IPS-NIHi11 (cell line): Measurements from ENCODE around the gene TSPAN11.
"Not testable (repeated sequence)": the region's sequence is repeated elsewhere in the genome, so short reads cannot be mapped to it uniquely, and the experiment has no call there.

Experiments
- DNase-seq: peaks from one replicate; pipeline ENCODE4 v3.0.0; 2012; ENCODE audit warnings: mixed read lengths, low spot score

The TSPAN11 gene

DNA sequence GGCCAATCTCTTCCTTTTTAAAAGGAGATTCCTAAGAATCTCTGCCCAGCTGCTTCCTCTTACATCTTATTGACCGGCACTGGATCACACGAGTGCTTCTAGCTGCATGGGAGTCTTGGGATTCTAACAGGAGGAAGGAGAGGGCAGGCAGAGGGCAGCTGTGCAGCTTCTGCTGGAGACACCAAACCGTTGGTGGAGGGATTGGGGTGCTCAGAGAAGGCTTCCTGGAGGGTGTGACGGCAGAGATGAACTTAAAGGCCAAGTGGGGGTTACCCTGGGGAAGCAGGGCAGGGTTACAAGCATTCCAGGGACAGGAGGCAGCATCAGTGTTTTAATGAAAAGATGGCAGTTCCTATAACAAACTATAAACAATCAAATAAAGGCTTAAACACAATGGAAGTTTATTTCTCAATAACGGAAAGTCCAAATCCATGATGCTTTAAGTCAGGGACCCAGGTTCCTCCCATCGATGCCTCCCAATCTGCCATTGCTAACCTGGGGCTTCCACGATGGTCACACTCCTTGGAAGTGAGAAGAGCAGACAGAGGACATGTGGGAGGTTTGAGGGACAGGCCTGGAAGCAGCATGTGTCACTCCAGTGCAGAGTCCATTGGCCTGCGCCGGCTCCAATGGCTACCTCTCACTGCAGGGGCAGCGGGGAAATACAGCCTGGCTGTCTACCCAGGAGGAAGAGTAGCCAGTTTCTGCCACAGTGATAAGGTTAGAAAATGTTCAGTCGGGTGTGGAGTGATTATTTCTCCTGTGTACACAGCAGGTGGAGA, 94.0 kb downstream of the TSPAN11 start:
- DNase-seq = no peak

DNA sequence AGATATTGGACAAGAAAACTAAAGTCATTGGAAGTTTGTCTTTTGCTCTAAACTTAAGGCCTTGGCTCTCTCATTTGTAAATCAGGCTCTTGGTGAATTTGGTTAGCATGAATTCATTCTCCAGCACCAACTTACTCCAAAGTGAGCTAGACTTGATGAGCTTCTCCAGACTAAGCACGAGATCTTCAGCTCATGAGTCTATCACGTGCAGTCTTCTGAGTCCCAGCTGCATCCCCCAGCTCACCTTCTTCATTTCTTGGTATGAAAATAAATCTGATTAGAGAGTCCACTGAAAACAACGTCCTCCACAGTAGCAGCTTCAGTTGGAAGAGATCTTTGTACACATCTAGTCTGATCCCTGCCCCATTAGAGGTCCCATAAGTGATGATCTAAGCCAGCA, 94.6 kb downstream of the TSPAN11 start:
- no peak for DNase-seq

DNA sequence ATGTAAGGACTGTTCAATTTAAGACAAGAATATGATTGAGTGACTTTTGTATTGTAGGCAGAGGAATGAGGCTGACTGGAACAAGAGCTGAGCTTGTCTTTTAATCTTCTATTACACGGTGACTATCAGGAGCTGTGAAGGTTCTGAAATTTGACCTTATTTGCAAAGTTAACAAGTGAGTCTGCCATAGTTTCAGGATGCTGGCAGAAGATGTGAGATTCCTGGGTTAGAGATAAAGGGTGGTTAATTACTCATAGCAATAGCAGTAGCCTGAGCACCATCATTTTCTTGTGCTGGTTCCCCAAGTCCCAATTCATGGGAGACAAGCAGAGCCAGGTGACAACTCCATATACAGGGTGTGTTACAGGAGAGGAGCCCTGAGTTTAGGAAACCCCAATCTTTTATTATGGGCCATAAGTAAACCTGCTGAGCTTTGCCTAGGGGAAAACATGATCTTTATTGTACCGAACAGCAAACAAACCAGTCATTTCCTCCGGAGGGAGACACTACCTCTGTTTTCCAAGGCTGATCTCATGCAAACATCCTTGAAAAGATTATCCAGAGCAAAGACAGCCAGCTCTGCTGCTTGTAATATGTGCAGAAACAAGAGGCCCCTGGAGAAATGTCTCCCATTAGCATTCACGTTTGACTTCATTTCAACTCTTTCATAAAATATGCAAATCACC, 95.4 kb downstream of the TSPAN11 start:
- no peak for DNase-seq

DNA sequence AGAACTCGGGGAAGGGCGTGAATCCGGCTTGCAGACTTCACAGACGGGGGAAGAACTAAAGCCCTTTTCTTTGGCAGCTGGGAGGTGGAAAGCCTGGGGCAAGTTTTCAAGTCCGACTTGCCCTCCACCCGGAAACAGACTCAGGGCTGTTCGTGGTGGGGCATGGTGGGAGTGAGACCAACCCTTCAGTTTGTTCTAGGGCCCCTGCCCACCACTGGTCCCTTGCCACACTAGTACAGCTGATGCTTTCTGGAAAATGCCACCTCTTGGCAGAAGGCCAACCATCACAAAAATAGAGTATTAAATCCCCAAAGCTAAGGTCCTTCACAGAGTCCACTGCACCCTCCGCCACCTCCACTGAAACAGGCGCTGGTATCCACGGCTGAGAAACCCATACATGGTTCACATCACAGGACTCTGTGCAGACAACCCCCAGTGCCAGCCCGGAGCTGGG, 96.8 kb downstream of the TSPAN11 start:
- DNase-seq = no peak

DNA sequence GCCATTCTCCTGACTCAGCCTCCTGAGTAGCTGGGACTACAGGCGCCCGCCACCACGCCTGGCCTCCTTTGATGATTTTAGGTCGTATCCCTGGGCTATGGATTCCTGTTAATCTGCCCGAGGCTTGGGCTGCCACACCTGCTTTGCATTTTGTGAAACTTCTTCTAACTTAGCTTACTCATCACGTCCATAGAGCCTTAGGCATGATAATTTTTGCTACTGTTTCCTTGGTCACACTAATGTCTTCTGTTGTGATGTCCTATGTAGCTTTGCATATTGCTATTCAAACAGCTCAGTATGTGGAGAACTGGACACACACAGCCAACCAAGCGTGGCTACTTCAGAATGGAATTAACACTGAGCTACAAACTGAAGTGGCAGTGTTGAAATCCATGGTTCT, 99.7 kb downstream of the TSPAN11 start:
- DNase-seq = no peak

DNA sequence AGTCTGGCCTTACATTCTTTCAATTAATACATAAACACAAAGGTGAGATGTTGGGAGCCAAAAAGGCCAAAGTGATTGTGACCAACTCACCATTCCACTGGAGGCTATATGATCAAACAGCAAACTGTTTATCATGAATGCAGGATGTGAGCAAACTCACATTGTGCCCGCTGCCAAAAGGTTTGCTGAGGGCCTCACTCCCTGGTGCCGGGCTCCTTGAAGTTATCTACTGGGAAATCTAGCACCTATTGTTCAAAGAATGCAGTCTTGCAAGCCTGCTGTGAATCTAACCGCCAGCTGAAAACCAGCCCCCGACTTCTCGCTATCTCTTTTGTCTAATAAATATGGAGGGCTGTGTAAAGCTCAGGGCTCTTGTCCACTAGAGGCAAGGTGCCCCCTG, 100.5 kb downstream of the TSPAN11 start:
- DNase-seq = not testable (repeated sequence)

DNA sequence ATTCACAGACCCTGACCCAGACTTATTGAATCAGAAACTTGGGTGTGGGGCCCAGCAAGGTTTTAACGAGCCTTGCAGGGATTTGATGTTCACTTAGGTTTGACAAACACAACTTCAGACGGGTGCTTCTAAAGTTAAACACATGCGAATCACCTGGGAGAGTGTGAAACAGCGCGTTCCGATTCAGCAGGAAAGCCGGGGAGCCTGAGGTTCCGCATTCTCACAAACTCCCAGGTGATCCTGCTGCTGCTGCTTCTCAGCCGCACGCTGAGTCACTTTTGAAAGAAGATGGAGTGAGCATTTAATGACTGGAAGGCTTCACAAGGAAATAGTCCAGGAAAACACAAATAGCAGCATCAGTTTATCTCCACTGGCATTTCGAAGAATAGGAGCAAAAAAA, 102.9 kb downstream of the TSPAN11 start:
- no peak for DNase-seq

DNA sequence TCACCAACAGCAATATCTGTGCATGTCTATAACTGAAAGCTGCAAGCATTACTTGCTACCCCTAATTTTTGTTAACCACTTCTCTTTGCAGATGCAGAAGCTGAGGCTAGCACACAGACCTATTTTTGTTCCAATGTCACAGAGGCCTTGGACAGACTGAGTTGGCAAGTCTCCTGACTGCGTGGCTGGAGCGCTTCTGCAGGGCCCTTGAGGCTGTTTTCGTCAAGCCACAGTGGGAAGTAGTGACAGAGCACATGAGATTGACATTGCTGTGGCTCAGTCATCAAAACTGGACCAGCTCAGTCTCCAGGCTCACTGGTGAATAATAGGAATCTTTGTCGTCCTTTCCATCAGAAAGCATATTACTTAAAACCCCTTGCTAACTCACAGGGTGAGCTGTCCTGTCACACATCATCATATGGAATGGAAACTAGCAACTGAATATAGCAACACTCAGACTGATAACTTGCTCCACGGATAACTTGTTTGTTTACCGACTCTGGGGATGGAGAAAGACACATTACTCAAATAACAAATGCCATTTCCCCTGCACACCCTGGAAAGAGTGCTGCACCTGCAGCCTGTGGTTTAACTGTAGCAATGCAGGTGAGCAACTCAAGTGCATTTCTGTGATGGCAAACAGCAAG, 103.5 kb downstream of the TSPAN11 start:
- DNase-seq = no peak

DNA sequence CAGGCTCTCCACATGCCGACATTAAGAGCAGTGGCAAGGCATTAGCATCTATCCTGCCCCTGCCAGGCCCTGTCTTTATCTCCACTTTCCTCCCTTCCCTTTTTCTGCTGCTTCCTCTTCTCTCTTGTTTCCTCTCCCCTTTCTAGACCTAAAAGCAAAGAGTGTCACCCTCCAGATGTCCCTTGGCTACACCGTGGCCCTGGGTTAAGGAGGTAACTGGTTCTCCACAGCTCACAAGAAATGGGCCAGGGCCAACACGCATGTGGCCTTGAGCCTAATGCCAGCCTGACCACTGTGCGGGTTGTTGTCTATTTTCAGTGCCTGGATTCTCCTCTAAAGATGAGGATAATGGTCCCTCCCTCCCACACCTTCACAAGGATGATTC, 105.4 kb downstream of the TSPAN11 start:
- no peak for DNase-seq

DNA sequence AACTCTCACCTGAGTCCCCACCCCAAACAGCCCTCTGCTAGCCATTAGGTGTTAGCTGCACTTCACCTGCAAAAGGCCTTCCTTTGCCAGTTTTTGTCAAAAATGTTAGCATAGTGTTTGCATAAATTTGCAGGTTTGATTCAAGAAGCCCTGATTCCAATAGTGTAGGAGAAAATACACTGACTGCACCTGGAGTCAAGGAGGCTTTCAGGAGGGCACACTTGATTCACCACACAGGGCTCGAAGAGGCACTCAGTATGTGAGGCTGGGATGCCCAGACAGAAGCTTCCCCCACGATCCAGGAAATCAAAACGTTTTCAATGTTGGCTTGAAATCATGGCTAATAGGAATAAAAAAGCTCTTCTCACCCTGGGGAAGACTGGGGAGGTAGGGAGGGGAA, 106.6 kb downstream of the TSPAN11 start:
- no peak for DNase-seq

DNA sequence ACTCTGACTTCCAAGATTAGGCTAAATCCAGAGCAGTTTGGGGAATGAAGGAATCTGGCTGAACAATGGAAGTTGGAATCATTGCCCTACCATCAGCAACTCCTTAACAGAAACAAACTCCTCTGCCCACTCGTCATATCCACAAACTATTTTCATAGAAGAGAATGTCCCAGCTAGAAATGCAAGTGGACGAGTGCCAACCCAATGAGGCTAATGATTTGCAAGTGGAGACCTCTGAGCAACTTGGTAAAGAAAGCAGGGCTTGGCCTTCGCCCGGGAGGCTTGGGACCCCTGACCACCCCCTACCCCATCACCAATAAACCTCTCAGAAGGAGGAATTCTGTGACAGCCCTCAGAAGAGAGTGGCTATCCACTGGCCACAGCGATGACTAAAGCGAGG, 107.1 kb downstream of the TSPAN11 start:
- DNase-seq = no peak

DNA sequence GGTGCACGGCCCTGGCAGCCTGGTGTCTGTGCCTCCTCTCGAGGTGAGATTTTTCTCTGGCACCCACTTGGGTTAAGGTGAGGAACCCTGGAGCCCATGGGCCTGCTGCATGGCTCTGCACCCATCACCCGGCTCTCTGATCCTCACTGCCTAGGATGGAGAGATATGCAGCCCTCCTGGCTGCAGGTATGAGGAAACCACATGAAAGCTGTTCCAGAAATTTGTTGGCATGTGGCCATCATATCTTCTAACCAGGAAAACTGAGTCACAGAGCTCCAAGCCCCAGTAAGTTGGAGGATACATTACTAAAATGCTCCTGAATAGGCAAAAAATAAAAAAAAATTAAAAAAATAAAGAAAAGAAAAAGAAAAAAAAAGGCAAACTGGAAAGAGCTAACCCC, 107.8 kb downstream of the TSPAN11 start:
- no peak for DNase-seq

DNA sequence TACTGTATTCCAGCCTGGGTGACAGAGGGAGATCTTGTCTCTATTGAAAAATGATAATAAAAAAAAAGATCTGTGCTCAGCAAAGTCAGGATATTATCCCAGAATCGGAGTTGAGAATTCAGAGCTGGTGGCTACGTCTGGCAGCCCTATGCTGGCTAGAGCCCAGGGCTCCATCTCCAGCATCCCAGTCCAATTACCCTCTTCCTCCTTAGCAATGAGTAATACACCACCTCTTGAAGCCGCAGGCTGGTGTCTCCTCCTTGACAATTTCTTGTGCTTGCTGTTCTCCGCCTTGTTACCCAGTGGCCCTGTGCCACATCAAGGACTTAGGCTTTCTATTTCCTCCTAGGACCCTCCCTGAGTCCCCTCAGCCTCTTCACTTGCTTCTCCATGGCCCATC, 108.7 kb downstream of the TSPAN11 start:
- no peak for DNase-seq

DNA sequence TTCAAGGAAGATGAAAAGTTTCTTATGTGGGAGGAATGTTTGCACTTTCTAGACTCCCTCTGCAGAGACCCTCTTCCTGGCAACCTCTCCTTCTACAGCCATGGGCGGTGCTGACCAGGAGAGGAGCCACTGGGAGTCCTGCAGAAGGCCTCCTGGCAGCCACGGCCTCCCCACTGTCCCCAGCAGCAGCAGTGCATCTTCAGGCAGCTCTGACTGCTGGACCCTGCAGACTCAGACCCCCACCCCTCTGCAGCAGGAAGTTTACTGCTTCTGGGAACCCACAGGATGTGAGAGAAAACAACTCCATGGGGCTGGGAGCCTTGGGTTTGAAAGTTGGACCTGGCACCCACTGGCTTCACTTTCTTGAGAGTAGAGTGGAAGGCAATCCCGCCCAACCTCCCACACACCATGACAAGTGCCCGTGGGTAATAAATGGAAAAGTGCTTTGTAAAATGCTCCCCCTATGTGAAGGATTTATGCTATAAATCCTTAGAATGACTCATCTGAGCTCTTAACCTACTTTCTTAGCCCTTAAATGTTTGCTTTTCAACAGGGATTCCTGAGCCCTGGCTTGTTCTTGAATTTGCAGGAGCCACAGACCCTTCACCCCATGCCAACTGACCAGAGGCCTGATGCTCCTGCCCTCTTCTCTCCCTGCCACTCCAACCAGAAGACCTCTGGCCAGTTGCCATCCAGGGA, 109.6 kb downstream of the TSPAN11 start:
- DNase-seq = no peak

DNA sequence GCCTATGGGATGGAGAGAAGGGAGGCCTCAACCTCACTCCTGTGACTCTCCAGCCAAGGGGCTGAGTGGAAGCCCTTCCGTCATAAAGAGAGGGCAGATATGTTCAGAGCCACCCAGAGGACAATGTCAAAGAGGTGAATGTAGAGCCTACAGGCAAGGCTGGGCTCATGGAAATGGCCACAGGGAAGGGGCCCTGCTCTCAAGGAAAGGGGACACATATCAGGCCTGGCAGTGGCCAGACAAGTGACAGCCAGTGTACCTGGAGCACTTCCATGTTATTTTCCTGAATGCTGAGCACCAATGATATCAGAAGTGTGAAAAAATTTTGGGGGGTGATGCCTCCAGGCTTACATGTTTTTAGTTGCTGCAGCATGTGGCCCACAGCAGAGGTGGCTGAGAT, 110.5 kb downstream of the TSPAN11 start:
- DNase-seq = no peak

DNA sequence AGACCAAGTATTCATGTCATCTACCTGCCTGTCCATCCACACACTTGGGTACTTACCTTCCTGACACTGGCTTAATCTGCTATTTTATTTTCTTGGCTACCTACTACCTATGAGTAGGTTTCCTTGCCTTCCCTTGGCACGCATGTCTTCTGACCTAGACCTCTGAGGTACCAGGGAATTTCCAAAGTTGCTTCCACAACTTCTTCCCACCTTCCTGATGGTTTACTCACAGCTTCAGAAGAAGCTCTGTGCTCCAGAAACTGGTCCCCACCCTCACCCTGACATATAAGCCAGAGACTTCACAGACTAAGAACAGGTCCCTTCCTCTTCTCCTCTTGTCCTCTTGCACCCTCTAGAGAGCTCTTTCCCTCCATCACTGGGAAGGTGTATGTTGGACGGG, 111.4 kb downstream of the TSPAN11 start:
- no peak for DNase-seq

DNA sequence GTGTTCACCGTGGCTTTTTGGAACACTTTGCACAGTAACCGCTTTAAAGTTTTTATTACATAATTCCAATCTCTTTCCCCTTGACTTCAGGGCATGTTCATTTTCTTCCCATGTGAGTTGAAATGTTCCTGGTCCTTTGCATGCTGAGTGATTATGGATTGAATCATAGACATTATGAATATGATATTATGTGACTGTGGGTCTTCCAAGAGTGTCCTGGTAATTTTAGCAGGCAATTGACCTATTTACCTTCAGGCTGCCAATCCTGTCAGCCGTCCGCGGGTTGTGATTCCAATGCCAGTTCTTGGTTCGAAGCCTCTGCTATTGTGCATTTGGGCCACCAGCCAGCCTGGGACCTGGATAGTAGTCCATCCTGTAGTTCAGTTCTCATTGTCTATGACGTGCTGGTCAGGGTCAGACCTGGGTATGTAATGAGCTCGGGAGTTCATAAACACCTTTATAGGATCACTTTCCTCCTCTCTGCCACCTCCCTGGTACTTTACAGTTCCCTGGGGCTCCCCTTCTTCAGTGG, 114.6 kb downstream of the TSPAN11 start:
- no peak for DNase-seq
